Lower lobe of right lung (tissue), 2 donors: Measurements from ENCODE around the gene FBXL14. TPM values are rescaled to one million over a fixed set of nuclear protein-coding genes. Genes with fewer than 3 reads are reported as not detected.
A peak's percentile ranks its signal among the peaks of the same experiment; 100 is the strongest.

Experiments used
- ATAC-seq, 2 donors: fragments of 200-7000 bp; cut with Tn5 transposase; one replicate each; pipeline ENCODE4 v1.9.1; 2020 to 2022; ENCODE audit warnings: mild to moderate bottlenecking in 2 of 2, moderate library complexity in 2 of 2
- DNase-seq: peaks from one replicate; pipeline ENCODE4 v3.0.0-alpha.2; 2020
- H3K27ac ChIP-seq: fragments of 200-600 bp; one replicate; pipeline ENCODE4 v1.8.0; 2022
- H3K27me3 ChIP-seq: fragments of 200-600 bp; one replicate; pipeline ENCODE4 v1.8.0; 2022; ENCODE audit warnings: low read depth
- H3K36me3 ChIP-seq: fragments of 200-600 bp; one replicate; pipeline ENCODE4 v1.8.0; 2022; ENCODE audit warnings: mild to moderate bottlenecking
- H3K4me1 ChIP-seq: fragments of 200-600 bp; one replicate; pipeline ENCODE4 v1.8.0; 2022
- H3K4me3 ChIP-seq: fragments of 200-600 bp; one replicate; pipeline ENCODE4 v1.8.0; 2022; ENCODE audit warnings: mild to moderate bottlenecking
- H3K9me3 ChIP-seq: fragments of 200-600 bp; one replicate; pipeline ENCODE4 v1.8.0; 2022
- CTCF ChIP-seq: fragments of 200-600 bp; IDR thresholded peaks from one replicate; pipeline ENCODE4 v1.8.0; 2022; ENCODE audit warnings: antibody characterized with exemption, mild to moderate bottlenecking
- intact Hi-C: fragments of 100-400 bp; cut with DNase I; formaldehyde crosslinking; loops from one replicate; pipeline ENCODE4 v1.11.0; 2022
- long read RNA-seq: library from polyadenylated mRNA; unstranded; transcript quantifications from one replicate; pipeline ENCODE4 v2.0.0, GENCODE V29; 2021
- total RNA-seq: library from RNA; stranded (reverse); fragmentation: NEBNext Ultra II Directional; extraction: Animal tissue kit (Norgen Biotek cat#: 25700); gene quantifications from one replicate; pipeline ENCODE4 v1.2.1, GENCODE V29; 2021
- donor health status: DM: no; HTN: yes; CAD: no; lungs with severe emphysema.

The FBXL14 gene
- total RNA-seq: 16.6 TPM
- long read RNA-seq, partial matches to known transcripts: 0 of 65 reads
- long read RNA-seq, other reads (novel, unspliced or antisense): 64 of 65 reads

- DNase-seq (peak; percentile 93), ATAC-seq (peak; percentile 90 to 91)
- no peaks in the 10 kb centered on the region for H3K36me3 ChIP-seq
- no peaks in the 10 kb centered on the region for H3K27me3 ChIP-seq
- H3K9me3 ChIP-seq: no peaks in the 10 kb centered on the region
- peak within 1 kb of the TSS; percentile 92 for H3K4me3 ChIP-seq
- peak within 1 kb of the TSS; percentile 90 for H3K27ac ChIP-seq
- intact Hi-C loops: no loop called here
- no peak for TF ChIP-seq CTCF
- peaks cover 55% of the 10 kb centered on the region for H3K4me1 ChIP-seq
Observed at GRCh38 chr12:1594261-1595025, at the start of gene FBXL14. Gene FBXL14 (minus strand): TSS chr12:1594581. CDS start chr12:1594066, 515 bp downstream.

DNA sequence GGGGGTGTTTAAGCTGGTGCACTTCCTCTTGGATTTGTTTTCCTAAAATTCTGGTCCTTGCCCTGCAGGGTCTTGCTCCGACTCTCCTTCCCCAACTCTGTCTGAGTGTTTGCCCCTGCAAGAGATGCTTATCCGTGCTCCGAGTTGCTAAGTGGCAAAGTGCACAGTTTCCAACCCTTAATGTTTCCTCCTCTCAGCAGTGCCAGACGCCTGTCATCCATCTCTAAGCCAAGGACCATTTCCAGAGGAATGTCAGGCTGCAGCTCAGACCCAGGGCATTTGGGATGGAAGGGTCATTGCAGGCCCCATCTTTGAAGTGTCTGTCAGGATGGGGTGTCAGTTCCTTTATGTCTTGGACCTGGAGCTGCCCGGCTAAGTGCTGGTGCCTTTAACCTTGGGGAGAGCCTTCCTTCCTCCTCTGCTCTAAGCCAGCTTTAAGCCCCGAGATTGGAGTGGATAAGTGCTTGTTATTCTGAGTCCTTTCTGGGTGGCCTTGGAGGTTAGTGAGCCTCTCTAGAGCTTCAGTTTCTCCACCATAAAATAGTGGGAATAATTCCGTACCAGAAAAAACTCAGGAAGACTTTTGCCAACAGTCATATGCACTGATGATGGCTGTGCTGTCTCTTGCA lies 49.6 kb upstream of the FBXL14 start:
- Histone ChIP-seq H3K27me3 (no peaks in the 10 kb centered on the region), H3K9me3 (no peaks in the 10 kb centered on the region), H3K27ac (no peak overlapping the region), H3K4me3 (no peak overlapping the region), H3K36me3 (peaks cover 10% of the 10 kb centered on the region), H3K4me1 (no peaks in the 10 kb centered on the region)
- DNase-seq: no peak
- TF ChIP-seq CTCF: no peak
- intact Hi-C loops: no loop called here
- ATAC-seq: no peak

- DNase-seq: no peak
- Histone ChIP-seq H3K36me3 (peaks cover 10% of the 10 kb centered on the region), H3K27ac (no peak overlapping the region), H3K4me3 (no peak overlapping the region), H3K9me3 (no peaks in the 10 kb centered on the region), H3K4me1 (no peaks in the 10 kb centered on the region), H3K27me3 (no peaks in the 10 kb centered on the region)
- intact Hi-C loops: no loop called here
- no peak for ATAC-seq
- no peak for TF ChIP-seq CTCF
Observed at GRCh38 chr12:1643043-1643442, 48.7 kb upstream of the FBXL14 start.

GRCh38 chr12:1642513-1642912 lies 48.1 kb upstream of the FBXL14 start:
- intact Hi-C loops: no loop called here
- TF ChIP-seq CTCF: no peak
- no peaks in the 10 kb centered on the region for H3K9me3 ChIP-seq

GRCh38 chr12:1640328-1641234 lies 46.2 kb upstream of the FBXL14 start:
- Histone ChIP-seq H3K36me3 (no peaks in the 10 kb centered on the region), H3K27me3 (no peaks in the 10 kb centered on the region), H3K27ac (no peak overlapping the region), H3K9me3 (no peaks in the 10 kb centered on the region), H3K4me1 (no peaks in the 10 kb centered on the region), H3K4me3 (peak overlapping the region; percentile 29)
- DNase-seq (no peak), ATAC-seq (no peak)
- TF ChIP-seq CTCF: no peak
- intact Hi-C loops: no loop called here

More at GRCh38 chr12:1642513-1642912, 48.1 kb upstream of the FBXL14 start:
- no peaks in the 10 kb centered on the region for H3K27me3 ChIP-seq
- H3K4me3 ChIP-seq: no peak overlapping the region
- H3K27ac ChIP-seq: no peak overlapping the region
- H3K4me1 ChIP-seq: no peaks in the 10 kb centered on the region
- peaks cover 10% of the 10 kb centered on the region for H3K36me3 ChIP-seq
- ATAC-seq (no peak), DNase-seq (no peak)
